Measurements from ENCODE around the gene SAMD11. TPM values are rescaled to one million over a fixed set of nuclear protein-coding genes. Genes with fewer than 3 reads are reported as not detected.

Gene SAMD11
- total and polyA plus RNA-seq, 10 donors, result 7.5 to 37.0 (median 18.9) TPM

DNA sequence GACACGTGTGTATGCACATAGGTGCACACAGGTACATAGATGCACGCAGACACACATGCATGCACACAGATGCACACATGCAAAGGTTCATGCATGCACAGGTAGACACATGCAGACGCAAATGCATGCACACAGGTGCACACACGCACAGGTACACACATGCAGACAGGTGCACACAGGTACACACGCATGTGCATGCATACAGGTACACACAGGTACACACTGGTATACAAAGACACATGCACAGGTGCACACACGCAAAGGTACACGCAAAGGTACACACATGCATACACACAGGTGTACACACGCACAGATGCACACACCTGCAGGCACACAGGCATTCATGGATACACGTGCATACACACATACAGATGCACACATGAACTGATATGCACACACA is 26.5 kb downstream of the SAMD11 start:
- DNase-seq, result no peak
- no peak overlapping the region for H3K27ac ChIP-seq
- H3K4me1 ChIP-seq, result peaks cover 0 to 21% (median 5%) of the 10 kb centered on the region in 6 donors
- intact Hi-C loops (cut with DNase I; ENCODE audit: low total_unique reads), result no loop called here
- no peaks in the 10 kb centered on the region for H3K27me3 ChIP-seq (replicated peaks in 1 of 7)
- WGBS, 5 donors, result 87 to 97% (median 94%) methylated on average over 9 of the region's 9 CpGs
- H3K36me3 ChIP-seq, result peaks cover 7 to 100% (median 99%) of the 10 kb centered on the region in 6 donors
- H3K9me3 ChIP-seq, result no peaks in the 10 kb centered on the region
- no peak overlapping the region for H3K4me3 ChIP-seq
- TF ChIP-seq POLR2AphosphoS5 (IDR thresholded peaks at IDR 0.05), result no peak
- TF ChIP-seq POLR2A (IDR thresholded peaks at IDR 0.05), result no peak
- TF ChIP-seq, protein P1, sequence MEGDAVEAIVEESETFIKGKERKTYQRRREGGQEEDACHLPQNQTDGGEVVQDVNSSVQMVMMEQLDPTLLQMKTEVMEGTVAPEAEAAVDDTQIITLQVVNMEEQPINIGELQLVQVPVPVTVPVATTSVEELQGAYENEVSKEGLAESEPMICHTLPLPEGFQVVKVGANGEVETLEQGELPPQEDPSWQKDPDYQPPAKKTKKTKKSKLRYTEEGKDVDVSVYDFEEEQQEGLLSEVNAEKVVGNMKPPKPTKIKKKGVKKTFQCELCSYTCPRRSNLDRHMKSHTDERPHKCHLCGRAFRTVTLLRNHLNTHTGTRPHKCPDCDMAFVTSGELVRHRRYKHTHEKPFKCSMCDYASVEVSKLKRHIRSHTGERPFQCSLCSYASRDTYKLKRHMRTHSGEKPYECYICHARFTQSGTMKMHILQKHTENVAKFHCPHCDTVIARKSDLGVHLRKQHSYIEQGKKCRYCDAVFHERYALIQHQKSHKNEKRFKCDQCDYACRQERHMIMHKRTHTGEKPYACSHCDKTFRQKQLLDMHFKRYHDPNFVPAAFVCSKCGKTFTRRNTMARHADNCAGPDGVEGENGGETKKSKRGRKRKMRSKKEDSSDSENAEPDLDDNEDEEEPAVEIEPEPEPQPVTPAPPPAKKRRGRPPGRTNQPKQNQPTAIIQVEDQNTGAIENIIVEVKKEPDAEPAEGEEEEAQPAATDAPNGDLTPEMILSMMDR (IDR thresholded peaks at IDR 0.05 in 8 of 11, conservative IDR thresholded peaks at IDR 0.05 in 3 of 11), result no peak

DNA sequence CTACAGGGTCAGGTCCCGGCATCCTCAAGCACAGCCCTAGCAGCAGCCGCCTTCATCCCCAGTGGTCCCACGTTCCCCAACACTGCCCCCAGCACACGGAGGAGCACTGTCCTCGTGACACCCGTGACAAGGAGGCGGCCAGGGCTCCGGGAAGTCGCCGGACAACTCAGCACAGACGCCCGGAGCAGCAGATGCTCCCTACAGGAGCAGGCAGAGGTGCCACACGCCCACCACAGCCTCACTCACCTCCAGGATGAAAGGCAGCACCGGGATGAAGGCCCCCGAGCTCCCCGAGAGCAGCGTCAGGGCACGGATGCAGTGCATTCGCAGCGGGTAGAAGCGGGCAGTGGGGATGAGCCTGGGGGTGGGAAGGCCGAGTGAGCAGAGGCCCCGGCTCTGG is 27.2 kb downstream of the SAMD11 start:
- no peak overlapping the region for H3K4me3 ChIP-seq
- no peak overlapping the region for H3K27ac ChIP-seq
- peaks cover 7 to 100% (median 99%) of the 10 kb centered on the region in 6 donors for H3K36me3 ChIP-seq
- DNase-seq, result no peak
- 90 to 98% (median 94%) methylated on average over 11 to 23 of the region's 23 CpGs for WGBS, 5 donors
- H3K4me1 ChIP-seq, result peaks cover 0 to 21% (median 5%) of the 10 kb centered on the region in 6 donors
- intact Hi-C loops (cut with DNase I; ENCODE audit: low total_unique reads), result no loop called here
- no peaks in the 10 kb centered on the region for H3K9me3 ChIP-seq
- TF ChIP-seq POLR2A (IDR thresholded peaks at IDR 0.05) (no peak), POLR2AphosphoS5 (IDR thresholded peaks at IDR 0.05) (no peak)
- TF ChIP-seq, protein P1 (IDR thresholded peaks at IDR 0.05 in 8 of 11, conservative IDR thresholded peaks at IDR 0.05 in 3 of 11), result no peak
- H3K27me3 ChIP-seq (replicated peaks in 1 of 7), result no peaks in the 10 kb centered on the region

DNA sequence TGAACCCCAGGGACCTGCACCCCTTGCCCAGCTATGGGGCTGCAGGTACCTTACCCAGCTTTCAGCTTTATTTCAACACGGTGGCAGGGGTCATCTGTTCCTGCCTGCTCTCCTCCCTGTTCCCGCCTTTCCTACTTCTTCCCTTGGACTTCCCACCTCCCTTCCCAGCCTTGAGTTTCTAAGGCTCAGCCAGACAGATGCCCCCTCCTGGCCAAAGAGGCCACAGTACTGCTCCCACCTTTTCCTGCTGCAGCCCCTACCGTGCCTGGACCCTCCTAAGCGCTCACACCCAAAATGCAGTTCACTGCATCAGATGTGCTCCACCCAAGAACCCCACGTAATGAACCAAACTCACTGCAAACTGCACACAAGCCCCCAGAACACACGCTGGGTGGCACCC is 27.6 kb downstream of the SAMD11 start:
- Histone ChIP-seq H3K27me3 (replicated peaks in 1 of 7) (no peaks in the 10 kb centered on the region), H3K36me3 (peaks cover 7 to 100% (median 99%) of the 10 kb centered on the region in 6 donors), H3K4me1 (peaks cover 0 to 25% (median 6%) of the 10 kb centered on the region in 6 donors), H3K27ac (no peak overlapping the region), H3K4me3 (no peak overlapping the region), H3K9me3 (no peaks in the 10 kb centered on the region)
- WGBS, 5 donors, result 79 to 86% (median 84%) methylated on average over 6 of the region's 6 CpGs
- intact Hi-C loops (cut with DNase I; ENCODE audit: low total_unique reads), result no loop called here
- TF ChIP-seq, protein P1 (IDR thresholded peaks at IDR 0.05 in 8 of 11, conservative IDR thresholded peaks at IDR 0.05 in 3 of 11), result no peak
- TF ChIP-seq POLR2A (IDR thresholded peaks at IDR 0.05), result no peak
- no peak for TF ChIP-seq POLR2AphosphoS5 (IDR thresholded peaks at IDR 0.05)
- DNase-seq, result no peak

DNA sequence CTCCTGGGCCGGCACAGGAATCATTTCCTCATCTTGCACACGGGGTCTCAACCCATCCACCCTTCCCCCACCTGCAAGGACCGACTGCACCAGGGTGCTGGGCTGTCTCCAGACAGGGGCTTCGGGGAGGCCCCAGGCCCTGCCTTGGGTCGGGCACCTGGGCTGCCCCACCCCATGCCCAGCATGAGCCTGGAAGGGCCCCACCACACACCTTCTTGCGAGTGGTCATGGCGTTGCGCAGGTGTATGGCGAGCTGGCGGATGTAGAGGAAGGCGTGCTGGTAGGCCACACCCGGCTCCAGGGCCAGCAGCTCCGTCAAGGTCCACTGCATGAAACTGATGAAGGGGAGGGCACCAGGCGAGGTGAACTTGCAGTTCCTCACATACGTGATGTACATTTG is 28.5 kb downstream of the SAMD11 start:
- no peaks in the 10 kb centered on the region for H3K27me3 ChIP-seq (replicated peaks in 1 of 7)
- intact Hi-C loops (cut with DNase I; ENCODE audit: low total_unique reads), result no loop called here

More for the DNA sequence above, 28.5 kb downstream of the SAMD11 start:
- Histone ChIP-seq H3K4me1 (peaks cover under 1 to 33% (median 11%) of the 10 kb centered on the region in 6 donors), H3K9me3 (no peaks in the 10 kb centered on the region), H3K27ac (no peak overlapping the region), H3K36me3 (peaks cover 5 to 100% (median 96%) of the 10 kb centered on the region in 6 donors), H3K4me3 (no peak overlapping the region)
- 89 to 95% (median 91%) methylated on average over 14 to 15 of the region's 15 CpGs for WGBS, 5 donors
- no peak for DNase-seq
- TF ChIP-seq, protein P1 (IDR thresholded peaks at IDR 0.05 in 8 of 11, conservative IDR thresholded peaks at IDR 0.05 in 3 of 11), result no peak
- TF ChIP-seq POLR2A (IDR thresholded peaks at IDR 0.05), result no peak
- no peak for TF ChIP-seq POLR2AphosphoS5 (IDR thresholded peaks at IDR 0.05)

All from spleen (tissue), 11 donors.